ENCODE measurements around the gene ZFYVE1. TPM values are rescaled to one million over a fixed set of nuclear protein-coding genes. Genes with fewer than 3 reads are reported as not detected.

The ZFYVE1 gene
- total RNA-seq, 2 donors from 2014 or later = 6.5 to 16.8 TPM

Small RNA genes within 50 kb of the gene (small RNA-seq; reads per million reads assigned to genes)
- not detected for gene RN7SL586P

Other genes with a start within 250 kb of the ZFYVE1 start
- 1 to 10 TPM in 1 of 2 donors, under 1 TPM in 1; 0.78 to 4.0 TPM for gene DPF3, start 133.0 kb downstream of the ZFYVE1 start, total RNA-seq
- 10 to 100 TPM; 10.4 to 39.2 TPM for gene DCAF4, start 100.6 kb downstream of the ZFYVE1 start, total RNA-seq
- 10 to 100 TPM; 52.7 to 75.8 TPM for gene RBM25, start 31.4 kb upstream of the ZFYVE1 start, total RNA-seq
- 10 to 100 TPM; 14.2 to 21.8 TPM for gene PSEN1, start 109.4 kb upstream of the ZFYVE1 start, total RNA-seq
- gene PAPLN, start 210.4 kb upstream of the ZFYVE1 start, total RNA-seq = 10 to 100 TPM in 1 of 2 donors, 1 to 10 TPM in 1; 9.6 to 13.5 TPM